ENCODE data around the gene PEAK1. TPM values are rescaled to one million over a fixed set of nuclear protein-coding genes. Genes with fewer than 3 reads are reported as not detected.

PEAK1 gene
- polyA plus RNA-seq, 1 experiment: 40.7 TPM

- DNase-seq (ENCODE audit: low read depth): no peak
- POLR2A ChIA-PET: no interaction called here
Observed at GRCh38 chr15:77071305-77072223, 348.3 kb downstream of the PEAK1 start.

GRCh38 chr15:77070495-77071304, 349.2 kb downstream of the PEAK1 start, which contains the start of gene TSPAN3:
TSPAN3 (minus strand) TSS chr15:77071109; CDS start chr15:77070954, 155 bp downstream.
- peak within 1 kb of the TSS; percentile 72 for H3K4me3 ChIP-seq (ENCODE audit: low read depth, low read length)
- no peaks in the 10 kb centered on the region for H3K36me3 ChIP-seq (ENCODE audit: control insufficient read depth, insufficient read depth, low read length)
- ChIA-PET POLR2A (no interaction called here), CTCF (no interaction called here)
- peaks cover 11% of the 10 kb centered on the region; the same call in 1 of the 2 replicates for H3K27me3 ChIP-seq (ENCODE audit: control insufficient read depth, insufficient read depth, low read length)
- TF ChIP-seq CTCF (IDR thresholded peaks at IDR 0.05; ENCODE audit: insufficient read depth, low read depth, low read length): no peak
- peak; percentile 48 for DNase-seq (ENCODE audit: low read depth)

More at GRCh38 chr15:77071305-77072223, 348.3 kb downstream of the PEAK1 start:
- CTCF ChIA-PET: no interaction called here
- Histone ChIP-seq H3K27me3 (ENCODE audit: control insufficient read depth, insufficient read depth, low read length) (peaks cover 11% of the 10 kb centered on the region), H3K36me3 (ENCODE audit: control insufficient read depth, insufficient read depth, low read length) (no peaks in the 10 kb centered on the region), H3K4me3 (ENCODE audit: low read depth, low read length) (no peak overlapping the region)
- TF ChIP-seq CTCF (IDR thresholded peaks at IDR 0.05; ENCODE audit: insufficient read depth, low read depth, low read length): no peak

GRCh38 chr15:77070180-77070494, 349.8 kb downstream of the PEAK1 start:
- no peaks in the 10 kb centered on the region for H3K36me3 ChIP-seq (ENCODE audit: control insufficient read depth, insufficient read depth, low read length)
- DNase-seq (ENCODE audit: low read depth): no peak
- TF ChIP-seq CTCF (IDR thresholded peaks at IDR 0.05; ENCODE audit: insufficient read depth, low read depth, low read length): no peak
- peaks cover 9% of the 10 kb centered on the region; the same call in 1 of the 2 replicates for H3K27me3 ChIP-seq (ENCODE audit: control insufficient read depth, insufficient read depth, low read length)
- peak overlapping the region; percentile 72 for H3K4me3 ChIP-seq (ENCODE audit: low read depth, low read length)
- CTCF ChIA-PET: interaction anchor here (1.6 kb wide), 1 partner anchor 35 kb away, joined by 5 read pairs; no protein-coding TSS in a partner anchor
- POLR2A ChIA-PET: no interaction called here

GRCh38 chr15:77069521-77070121, 350.3 kb downstream of the PEAK1 start:
- peaks cover 9% of the 10 kb centered on the region; the same call in 1 of the 2 replicates for H3K27me3 ChIP-seq (ENCODE audit: control insufficient read depth, insufficient read depth, low read length)
- H3K36me3 ChIP-seq (ENCODE audit: control insufficient read depth, insufficient read depth, low read length): no peaks in the 10 kb centered on the region
- DNase-seq (ENCODE audit: low read depth): no peak
- ChIA-PET POLR2A (no interaction called here), CTCF (interaction anchor here (0.9 to 1.6 kb wide), 2 partner anchors 35 to 49 kb away, joined by 3 to 5 read pairs; no protein-coding TSS in a partner anchor)
- TF ChIP-seq CTCF (IDR thresholded peaks at IDR 0.05; ENCODE audit: insufficient read depth, low read depth, low read length): no peak
- peak overlapping the region; percentile 72 for H3K4me3 ChIP-seq (ENCODE audit: low read depth, low read length)
